HepG2 (cell line): ENCODE results near the gene SGCE. TPM values are rescaled to one million over a fixed set of nuclear protein-coding genes. Genes with fewer than 3 reads are reported as not detected.
A peak's percentile ranks its signal among the peaks of the same experiment; 100 is the strongest.

Source experiments
- ATAC-seq: fragments of 200-7000 bp; cut with Tn5 transposase; 3 replicates; pipeline ENCODE4 v1.9.1; 2020; ENCODE audit warnings: mild to moderate bottlenecking, moderate library complexity
- Bru-seq: library from RNA; stranded (reverse); fragments of 400-500 nt; gene quantifications from one replicate; lab custom pipeline; 2021; lab: Mats Ljungman, UMichigan
- BruChase-seq, 2 experiments: library from RNA; stranded (reverse); fragments of 400-500 nt; gene quantifications; one replicate each; lab custom pipeline; 2021; lab: Mats Ljungman, UMichigan
- BruUV-seq: library from RNA; stranded (reverse); fragments of 400-500 nt; replicated peaks from 2 replicates; lab custom pipeline; 2021; lab: Mats Ljungman, UMichigan
- CTCF ChIA-PET: fragments of 300-600 bp; formaldehyde crosslinking; extraction: SDS; loops from one replicate; lab custom pipeline; 2021; ENCODE audit warnings: low total read pairs, inconsistent platforms, low intra/inter-chr PET ratio; lab: Yijun Ruan, JAX
- POLR2A ChIA-PET: fragments of 350-600 bp; sonication (Branson Sonifier 250); formaldehyde crosslinking; loops from one replicate; lab custom pipeline; 2020; ENCODE audit warnings: antibody characterized with exemption, inconsistent platforms; lab: Yijun Ruan, JAX
- DNase-seq: peaks from one replicate; pipeline ENCODE4 v3.0.0-alpha.2; 2015; ENCODE audit warnings: low spot score
- FAIRE-seq: peaks from 3 replicates; lab custom pipeline; 2011; peaks lifted over from hg19 to GRCh38; lab: Jason Lieb, UNC
- H2AFZ ChIP-seq: one replicate; pipeline ENCODE4 v1.6.1; 2011; ENCODE audit warnings: low read length, inconsistent platforms
- H3K27ac ChIP-seq: fragments of 300-600 bp; 3 replicates; pipeline ENCODE4 v1.8.0; 2011; ENCODE audit warnings: mixed run types, mild to moderate bottlenecking, mixed read lengths, low read length, inconsistent platforms; ENCODE audit not compliant: insufficient read depth; ENCODE audit errors: extremely low read length
- H3K27me3 ChIP-seq, 2 experiments: fragments of 200-600 bp in 1 of 2; 2 replicates in 1 of 2; 3 replicates in 1 of 2; pipeline versions ENCODE4 v1.6.0 to v1.8.0; 2011; ENCODE audit warnings: low read length in 2 of 2, mild to moderate bottlenecking in 2 of 2, moderate library complexity in 2 of 2, inconsistent platforms in 1 of 2; ENCODE audit not compliant: insufficient read depth in 2 of 2, control insufficient read depth in 1 of 2
- H3K36me3 ChIP-seq, 2 experiments: fragments of 200-600 bp in 1 of 2; replicated peaks in 1 of 2; 2 replicates in 1 of 2; 3 replicates in 1 of 2; pipeline versions ENCODE4 v1.5.1 to v1.8.0; 2011; ENCODE audit warnings: low read length in 2 of 2, inconsistent platforms in 1 of 2; ENCODE audit not compliant: insufficient read depth in 2 of 2, control insufficient read depth in 1 of 2
- H3K4me1 ChIP-seq: 2 replicates; pipeline ENCODE4 v1.5.1; 2012; ENCODE audit warnings: low read length, inconsistent platforms; ENCODE audit not compliant: insufficient read depth
- H3K4me2 ChIP-seq: 2 replicates; pipeline ENCODE4 v1.6.0; 2011; ENCODE audit warnings: low read depth, low read length, inconsistent platforms
- H3K4me3 ChIP-seq, 3 experiments: fragments of 200-600 bp in 1 of 3; sonication (generic), shearing (Covaris generic) in 1 of 3; replicated peaks in 1 of 3; 2 replicates each; pipeline ENCODE4 v1.5.1; 2011 to 2016; ENCODE audit warnings: low read length in 3 of 3, inconsistent platforms in 2 of 3, low read depth in 2 of 3, mild to moderate bottlenecking in 2 of 3, control low read depth in 1 of 3, mixed read lengths in 1 of 3; ENCODE audit not compliant: insufficient read depth in 1 of 3
- H3K79me2 ChIP-seq: one replicate; pipeline ENCODE4 v1.6.1; 2011; ENCODE audit warnings: low read length, inconsistent platforms; ENCODE audit not compliant: insufficient read depth
- H3K9ac ChIP-seq: 2 replicates; pipeline ENCODE4 v1.6.0; 2011; ENCODE audit warnings: mild to moderate bottlenecking, low read depth, low read length, inconsistent platforms; ENCODE audit not compliant: insufficient read depth
- H3K9me3 ChIP-seq: 2 replicates; pipeline ENCODE4 v1.5.1; 2012; ENCODE audit warnings: mild to moderate bottlenecking, low read length
- H4K20me1 ChIP-seq: 2 replicates; pipeline ENCODE4 v1.6.0; 2011; ENCODE audit warnings: inconsistent platforms, mild to moderate bottlenecking, low read length, moderate library complexity; ENCODE audit not compliant: insufficient read depth
- BCL6 ChIP-seq: IDR thresholded peaks from 2 replicates; pipeline ENCODE4 v1.6.1; 2016; ENCODE audit warnings: missing genetic modification reagents, missing compliant biosample characterization
- HNRNPK ChIP-seq: fragments of 200-400 bp; formaldehyde crosslinking; IDR thresholded peaks from 2 replicates; pipeline ENCODE4 v1.6.1; 2018; ENCODE audit warnings: low read length, low read depth, moderate library complexity, mild to moderate bottlenecking; ENCODE audit not compliant: poor library complexity, severe bottlenecking
- RBFOX2 ChIP-seq: fragments of 200-400 bp; formaldehyde crosslinking; IDR thresholded peaks from 2 replicates; pipeline ENCODE4 v1.6.1; 2017; ENCODE audit warnings: low read depth, mild to moderate bottlenecking, low read length
- REXO4 ChIP-seq: sonication (generic); formaldehyde crosslinking; IDR thresholded peaks from 2 replicates; pipeline ENCODE4 v1.8.0; 2022; ENCODE audit warnings: missing genetic modification reagents, mild to moderate bottlenecking, borderline replicate concordance
- RFXAP ChIP-seq: sonication (generic); formaldehyde crosslinking; IDR thresholded peaks from 2 replicates; pipeline ENCODE4 v1.4.0; 2020; ENCODE audit warnings: missing genetic modification reagents, borderline replicate concordance
- SAFB2 ChIP-seq: sonication (generic); formaldehyde crosslinking; IDR thresholded peaks from 2 replicates; pipeline ENCODE4 v1.5.1; 2020; ENCODE audit warnings: missing genetic modification reagents, low read depth, mild to moderate bottlenecking, borderline replicate concordance
- SETDB1 ChIP-seq: sonication (generic); formaldehyde crosslinking; IDR thresholded peaks from 2 replicates; pipeline ENCODE4 v1.5.1; 2020; ENCODE audit warnings: missing genetic modification reagents, mild to moderate bottlenecking, borderline replicate concordance
- SMAD9 ChIP-seq: sonication (generic); formaldehyde crosslinking; IDR thresholded peaks from 2 replicates; pipeline ENCODE4 v1.5.1; 2020; ENCODE audit warnings: mild to moderate bottlenecking, missing genetic modification reagents
- SNAI1 ChIP-seq: sonication (generic); formaldehyde crosslinking; IDR thresholded peaks from 2 replicates; pipeline ENCODE4 v1.5.0; 2020; ENCODE audit warnings: mild to moderate bottlenecking, missing genetic modification reagents, borderline replicate concordance
- ZBTB20 ChIP-seq: sonication (generic); formaldehyde crosslinking; IDR thresholded peaks from 2 replicates; pipeline ENCODE4 v1.8.1; 2023; ENCODE audit warnings: missing genetic modification reagents, low read depth, mild to moderate bottlenecking, borderline replicate concordance
- ZNF331 ChIP-seq: sonication (generic); formaldehyde crosslinking; IDR thresholded peaks from 2 replicates; pipeline ENCODE4 v1.4.0; 2020; ENCODE audit warnings: missing genetic modification reagents
- WGBS: methylation state at CpG from one replicate; pipeline ENCODE4 v1.1.6; 2017; ENCODE audit warnings: low lambda C conversion rate; 5-methylcytosine and 5-hydroxymethylcytosine counted together
- in situ Hi-C: cut with HindIII; loops from 2 replicates; pipeline ENCODE4 v1.10.0; 2017; ENCODE audit warnings: low pct_unique_long_range_greater_than_20kb; ENCODE audit not compliant: extremely low pct_ligation_motif_present
- intact Hi-C: fragments of 100-400 bp; cut with micrococcal nuclease; formaldehyde crosslinking; loops from one replicate; pipeline ENCODE4 v1.10.0; 2022; ENCODE audit not compliant: unreplicated experiment
- long read RNA-seq, 2 experiments: library from RNA in 1 of 2; library from polyadenylated mRNA in 1 of 2; stranded (forward) in 1 of 2; unstranded in 1 of 2; transcript quantifications; one replicate each; pipeline ENCODE4 v2.0.0, GENCODE V29; 2019 to 2022
- polyA minus RNA-seq, 3 experiments: library from RNA; depleted of rRNA, polyadenylated mRNA; stranded (reverse); fragments of >200 nt; gene quantifications; 2 replicates each; pipeline ENCODE4 v1.2.3, GENCODE V29; 2011; ENCODE audit warnings: low replicate concordance in 1 of 3
- polyA plus RNA-seq, 8 experiments: library from polyadenylated mRNA; depleted of rRNA in 3 of 8; stranded (reverse) in 7 of 8; unstranded in 1 of 8; fragments of >200 nt; fragmentation: Illumina TruSeq in 4 of 8; extraction: Trizol in 4 of 8; gene quantifications; 2 replicates each; pipeline versions ENCODE4 v1.2.1 to v1.2.3, GENCODE V29; 2011 to 2016; ENCODE audit warnings: low read depth in 4 of 8, missing spikeins in 1 of 8, mixed read lengths in 1 of 8; ENCODE audit not compliant: insufficient read depth in 1 of 8
- total RNA-seq, 5 experiments: library from RNA; depleted of rRNA; stranded (reverse); fragments of >200 nt; fragmentation: Illumina TruSeq; extraction: Trizol; gene quantifications; 2 replicates each; pipeline ENCODE4 v1.2.3, GENCODE V29; 2016; ENCODE audit warnings: low read depth in 1 of 5
- TF ChIP-seq, protein P1 (sequence below): IDR thresholded peaks from 2 replicates; pipeline ENCODE4 v1.6.1; 2016; ENCODE audit warnings: missing biosample characterization, missing genetic modification reagents, low read depth
- TF ChIP-seq, protein P2 (sequence below): IDR thresholded peaks from 2 replicates; pipeline ENCODE4 v1.6.1; 2012; ENCODE audit warnings: inconsistent platforms

The SGCE gene, protein sequence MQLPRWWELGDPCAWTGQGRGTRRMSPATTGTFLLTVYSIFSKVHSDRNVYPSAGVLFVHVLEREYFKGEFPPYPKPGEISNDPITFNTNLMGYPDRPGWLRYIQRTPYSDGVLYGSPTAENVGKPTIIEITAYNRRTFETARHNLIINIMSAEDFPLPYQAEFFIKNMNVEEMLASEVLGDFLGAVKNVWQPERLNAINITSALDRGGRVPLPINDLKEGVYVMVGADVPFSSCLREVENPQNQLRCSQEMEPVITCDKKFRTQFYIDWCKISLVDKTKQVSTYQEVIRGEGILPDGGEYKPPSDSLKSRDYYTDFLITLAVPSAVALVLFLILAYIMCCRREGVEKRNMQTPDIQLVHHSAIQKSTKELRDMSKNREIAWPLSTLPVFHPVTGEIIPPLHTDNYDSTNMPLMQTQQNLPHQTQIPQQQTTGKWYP
- total RNA-seq (2016; rRNA removed; fragmentation: Illumina TruSeq; extraction: Trizol) = 31.4 and 52.3 TPM in 2 replicates
- total RNA-seq (2016; cell fraction: cytosol; rRNA removed; fragmentation: Illumina TruSeq; extraction: Trizol; ENCODE audit: low read depth) = 14.7 and 17.0 TPM in 2 replicates
- total RNA-seq (2016; cell fraction: insoluble cytoplasmic fraction; rRNA removed; fragmentation: Illumina TruSeq; extraction: Trizol) = 30.4 and 54.9 TPM in 2 replicates
- 16.8 and 20.3 TPM in 2 replicates for total RNA-seq (2016; cell fraction: membrane; rRNA removed; fragmentation: Illumina TruSeq; extraction: Trizol)
- 83.5 and 85.0 TPM in 2 replicates for total RNA-seq (2016; cell fraction: nucleus; rRNA removed; fragmentation: Illumina TruSeq; extraction: Trizol)
- 62.6 and 71.1 TPM in 2 replicates for polyA plus RNA-seq (2011; rRNA removed)
- 29.7 and 44.7 TPM in 2 replicates for polyA plus RNA-seq (2011; cell fraction: cytosol; rRNA removed)
- polyA plus RNA-seq (2011; cell fraction: nucleus; rRNA removed) = 29.7 and 30.8 TPM in 2 replicates
- polyA plus RNA-seq (2012) = 47.2 and 47.4 TPM in 2 replicates
- polyA plus RNA-seq (2016; cell fraction: cytosol; fragmentation: Illumina TruSeq; extraction: Trizol; ENCODE audit: low read depth) = 5.9 and 6.7 TPM in 2 replicates
- 32.2 and 33.8 TPM in 2 replicates for polyA plus RNA-seq (2016; cell fraction: insoluble cytoplasmic fraction; fragmentation: Illumina TruSeq; extraction: Trizol; ENCODE audit: low read depth)
- polyA plus RNA-seq (2016; cell fraction: membrane; fragmentation: Illumina TruSeq; extraction: Trizol; ENCODE audit: low read depth) = 9.8 and 11.5 TPM in 2 replicates
- polyA plus RNA-seq (2016; cell fraction: nucleus; fragmentation: Illumina TruSeq; extraction: Trizol; ENCODE audit: insufficient read depth, low read depth) = 68.6 and 78.9 TPM in 2 replicates
- polyA minus RNA-seq (2011; rRNA and poly(A)+ RNA removed; ENCODE audit: low replicate concordance) = 27.3 and 48.1 TPM in 2 replicates
- polyA minus RNA-seq (2011; cell fraction: cytosol; rRNA and poly(A)+ RNA removed) = 21.7 and 23.1 TPM in 2 replicates
- 186 and 198 TPM in 2 replicates for polyA minus RNA-seq (2011; cell fraction: nucleus; rRNA and poly(A)+ RNA removed)
- Bru-seq, nascent RNA = percentile 86 among the genes with signal in this experiment
- percentile 68 among the genes with signal in this experiment for BruChase-seq, experiment 1, labeled RNA remaining after a 6-hour chase
- percentile 73 among the genes with signal in this experiment for BruChase-seq, experiment 2, labeled RNA remaining after a 2-hour chase
- long read RNA-seq, experiment 1, transcript SGCE-205 (10 exons, 1,532 nt) = minor isoform, 10 of 40 reads
- long read RNA-seq, experiment 1, transcript SGCE-299 (11 exons, 1,614 nt) = major isoform, 17 of 40 reads
- long read RNA-seq, experiment 1, partial matches to known transcripts = 2 of 40 reads
- long read RNA-seq, experiment 1, other reads (novel, unspliced or antisense) = 4 of 40 reads
- long read RNA-seq, experiment 2, transcript SGCE-205 (10 exons, 1,532 nt) = minor isoform, 8 of 71 reads
- long read RNA-seq, experiment 2, transcript SGCE-299 (11 exons, 1,614 nt) = major isoform, 28 of 71 reads
- long read RNA-seq, experiment 2, partial matches to known transcripts = 20 of 71 reads
- long read RNA-seq, experiment 2, other reads (novel, unspliced or antisense) = 14 of 71 reads

DNA sequence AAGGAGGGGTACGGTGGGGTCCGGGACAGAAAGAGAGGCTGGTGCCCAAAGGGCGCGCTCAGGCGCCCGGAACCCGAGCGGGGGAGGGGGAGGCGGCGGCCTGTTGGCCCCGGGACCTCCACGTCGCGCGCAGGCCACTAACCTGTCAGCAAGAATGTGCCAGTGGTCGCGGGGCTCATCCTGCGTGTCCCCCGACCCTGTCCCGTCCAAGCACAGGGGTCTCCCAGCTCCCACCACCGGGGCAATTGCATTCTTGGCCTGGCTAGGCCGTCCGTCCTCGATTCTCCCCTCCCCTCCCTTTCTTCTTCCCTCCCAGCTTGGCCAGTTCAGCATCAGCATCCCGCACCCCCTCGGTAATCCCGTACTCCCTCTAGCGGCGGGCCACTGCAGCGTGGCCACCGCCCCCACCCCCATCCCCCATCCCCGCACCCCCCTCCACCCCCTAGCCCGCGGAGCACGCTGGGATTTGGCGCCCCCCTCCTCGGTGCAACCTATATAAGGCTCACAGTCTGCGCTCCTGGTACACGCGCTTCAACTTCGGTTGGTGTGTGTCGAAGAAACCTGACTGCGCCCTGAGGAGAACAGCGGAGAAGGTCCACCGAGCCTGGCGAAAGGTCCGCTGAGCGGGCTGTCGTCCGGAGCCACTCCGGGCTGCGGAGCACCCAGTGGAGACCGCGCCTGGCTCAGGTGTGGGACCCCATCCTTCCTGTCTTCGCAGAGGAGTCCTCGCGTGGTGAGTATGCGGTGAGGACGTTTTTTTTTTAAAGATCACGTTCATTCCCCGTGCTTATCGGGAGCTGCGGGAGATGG is at the start of gene SGCE:
Gene SGCE, minus strand, starts transcription at position 286 of the 810 bp plus-strand sequence. Its CDS starts 35 bp downstream, at position 251.
- H3K4me2 ChIP-seq = peak within 1 kb of the TSS; percentile 66
- H3K79me2 ChIP-seq = peaks cover 87% of the 10 kb centered on the region
- no TSS peak for BruUV-seq
- H3K9me3 ChIP-seq = no peaks in the 10 kb centered on the region
- H3K27ac ChIP-seq = peak within 1 kb of the TSS; percentile 78
- H3K27me3 ChIP-seq = no peaks in the 10 kb centered on the region
- H4K20me1 ChIP-seq = peaks cover 22% of the 10 kb centered on the region
- peak within 1 kb of the TSS; percentile 86 for H3K9ac ChIP-seq
- DNase-seq = peak; percentile 65
- 76% methylated on average over 55 of the region's 63 CpGs for WGBS
- CTCF ChIA-PET = interaction anchor here (1.3 kb wide), 1 partner anchor 207 kb away, joined by 5 read pairs; no protein-coding TSS in a partner anchor
- no peak for FAIRE-seq
- no peak within 1 kb of the TSS for H2AFZ ChIP-seq
- H3K4me3 ChIP-seq = peak within 1 kb of the TSS; percentile 61 to 85 (median 78)
- H3K4me1 ChIP-seq = peaks cover 38% of the 10 kb centered on the region
- in situ Hi-C loops (no loop called here), intact Hi-C loops (loop anchor here (1.0 to 5.0 kb wide), 4 partner anchors 35 to 546 kb away; partner anchors contain the start of gene PPP1R9A)
- H3K36me3 ChIP-seq = no peaks in the 10 kb centered on the region
- POLR2A ChIA-PET = interaction anchor here (0.7 to 4.4 kb wide), 21 partner anchors 9 to 779 kb away, joined by 3 to 37 read pairs (median 7); partner anchors contain the start of genes CASD1 and PON2
- peak; percentile 44 for ATAC-seq
- TF ChIP-seq SETDB1 = no peak
- TF ChIP-seq, protein P1, sequence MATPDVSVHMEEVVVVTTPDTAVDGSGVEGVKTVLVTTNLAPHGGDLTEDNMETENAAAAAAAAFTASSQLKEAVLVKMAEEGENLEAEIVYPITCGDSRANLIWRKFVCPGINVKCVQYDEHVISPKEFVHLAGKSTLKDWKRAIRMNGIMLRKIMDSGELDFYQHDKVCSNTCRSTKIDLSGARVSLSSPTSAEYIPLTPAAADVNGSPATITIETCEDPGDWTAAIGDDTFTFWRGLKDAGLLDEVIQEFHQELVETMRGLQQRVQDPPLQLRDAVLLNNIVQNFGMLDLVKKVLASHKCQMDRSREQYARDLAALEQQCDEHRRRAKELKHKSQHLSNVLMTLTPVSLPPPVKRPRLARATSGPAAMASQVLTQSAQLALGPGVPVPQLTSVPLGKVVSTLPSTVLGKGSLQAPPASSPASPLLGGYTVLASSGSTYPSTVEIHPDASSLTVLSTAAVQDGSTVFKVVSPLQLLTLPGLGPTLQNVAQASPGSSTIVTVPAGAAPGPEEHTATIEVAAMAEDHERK (CRISPR knock-in tag) = no peak
- TF ChIP-seq ZNF331 (CRISPR knock-in tag) = no peak
- TF ChIP-seq RFXAP (CRISPR knock-in tag) = peak; percentile 53; the same call in 1 of the 2 replicates
- TF ChIP-seq ZBTB20 (CRISPR knock-in tag) = peak; percentile 50; the same call in 1 of the 2 replicates
- no peak for TF ChIP-seq REXO4
- peak; percentile 79 for TF ChIP-seq RBFOX2
- TF ChIP-seq SMAD9 = no peak
- no peak for TF ChIP-seq SNAI1 (CRISPR knock-in tag)
- peak; percentile 80 for TF ChIP-seq HNRNPK
- peak; percentile 34; the same call in 1 of the 2 replicates for TF ChIP-seq BCL6 (CRISPR knock-in tag)
- TF ChIP-seq, protein P2, sequence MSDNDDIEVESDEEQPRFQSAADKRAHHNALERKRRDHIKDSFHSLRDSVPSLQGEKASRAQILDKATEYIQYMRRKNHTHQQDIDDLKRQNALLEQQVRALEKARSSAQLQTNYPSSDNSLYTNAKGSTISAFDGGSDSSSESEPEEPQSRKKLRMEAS = peak; percentile 76
- no peak for TF ChIP-seq SAFB2 (CRISPR knock-in tag)
